Measurements from ENCODE around the gene C1orf159.

Gene C1orf159

DNA sequence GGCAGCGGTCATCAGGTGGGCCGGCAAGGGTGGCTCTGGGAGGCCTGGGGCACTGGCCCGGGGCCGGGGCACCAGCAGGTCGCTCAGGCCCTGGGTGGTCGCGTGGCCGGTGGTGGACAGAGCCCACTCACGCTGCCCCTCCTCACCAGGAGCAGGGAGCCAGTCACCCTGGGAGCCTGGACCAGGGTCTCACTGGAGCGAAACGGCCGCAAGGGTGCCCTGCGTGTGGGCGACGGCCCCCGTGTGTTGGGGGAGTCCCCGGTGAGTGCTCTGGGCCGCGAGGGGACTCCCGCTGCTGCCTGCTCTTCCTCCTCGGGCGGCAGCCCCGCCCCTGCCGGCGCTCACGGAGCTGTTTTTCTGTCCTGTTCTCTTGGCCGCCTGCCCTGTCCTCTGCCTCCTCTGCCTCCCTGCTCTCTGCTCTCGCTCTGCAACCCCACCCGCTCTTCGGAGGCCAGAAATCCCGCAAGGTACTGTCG, 65.3 kb downstream of the C1orf159 start:
- Histone ChIP-seq H3K27me3 (ENCODE audit: insufficient read depth, low read length, poor library complexity) (no peaks in the 10 kb centered on the region), H3K4me3 (ENCODE audit: low read depth in 1 of 2, low read length in 2 of 2) (no peak overlapping the region), H3K27ac (ENCODE audit: low read length) (no peak overlapping the region), H3K9me3 (ENCODE audit: insufficient read depth, low read length, severe bottlenecking) (no peaks in the 10 kb centered on the region), H3K9ac (ENCODE audit: low read depth, low read length) (no peak overlapping the region), H2AFZ (ENCODE audit: low read depth, low read length) (no peak overlapping the region), H3K79me2 (ENCODE audit: insufficient read depth, low read length) (no peaks in the 10 kb centered on the region), H3K36me3 (ENCODE audit: insufficient read depth, low read length) (peaks cover 12% of the 10 kb centered on the region), H3K4me1 (ENCODE audit: insufficient read depth, low read length) (no peaks in the 10 kb centered on the region), H4K20me1 (ENCODE audit: insufficient read depth, low read length) (peaks cover 5% of the 10 kb centered on the region), H3K4me2 (ENCODE audit: insufficient read depth, low read length) (no peak overlapping the region)
- DNase-seq (no peak), ATAC-seq (ENCODE audit: insufficient read depth, low read depth) (no peak)
- TF ChIP-seq EZH2 (IDR thresholded peaks at IDR 0.05; ENCODE audit: borderline replicate concordance, low read depth, low read length, severe bottlenecking), result no peak
- TF ChIP-seq, protein P1, sequence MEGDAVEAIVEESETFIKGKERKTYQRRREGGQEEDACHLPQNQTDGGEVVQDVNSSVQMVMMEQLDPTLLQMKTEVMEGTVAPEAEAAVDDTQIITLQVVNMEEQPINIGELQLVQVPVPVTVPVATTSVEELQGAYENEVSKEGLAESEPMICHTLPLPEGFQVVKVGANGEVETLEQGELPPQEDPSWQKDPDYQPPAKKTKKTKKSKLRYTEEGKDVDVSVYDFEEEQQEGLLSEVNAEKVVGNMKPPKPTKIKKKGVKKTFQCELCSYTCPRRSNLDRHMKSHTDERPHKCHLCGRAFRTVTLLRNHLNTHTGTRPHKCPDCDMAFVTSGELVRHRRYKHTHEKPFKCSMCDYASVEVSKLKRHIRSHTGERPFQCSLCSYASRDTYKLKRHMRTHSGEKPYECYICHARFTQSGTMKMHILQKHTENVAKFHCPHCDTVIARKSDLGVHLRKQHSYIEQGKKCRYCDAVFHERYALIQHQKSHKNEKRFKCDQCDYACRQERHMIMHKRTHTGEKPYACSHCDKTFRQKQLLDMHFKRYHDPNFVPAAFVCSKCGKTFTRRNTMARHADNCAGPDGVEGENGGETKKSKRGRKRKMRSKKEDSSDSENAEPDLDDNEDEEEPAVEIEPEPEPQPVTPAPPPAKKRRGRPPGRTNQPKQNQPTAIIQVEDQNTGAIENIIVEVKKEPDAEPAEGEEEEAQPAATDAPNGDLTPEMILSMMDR (IDR thresholded peaks at IDR 0.05; ENCODE audit: borderline replicate concordance, extremely low read depth, low read length, poor library complexity, severe bottlenecking), result no peak

DNA sequence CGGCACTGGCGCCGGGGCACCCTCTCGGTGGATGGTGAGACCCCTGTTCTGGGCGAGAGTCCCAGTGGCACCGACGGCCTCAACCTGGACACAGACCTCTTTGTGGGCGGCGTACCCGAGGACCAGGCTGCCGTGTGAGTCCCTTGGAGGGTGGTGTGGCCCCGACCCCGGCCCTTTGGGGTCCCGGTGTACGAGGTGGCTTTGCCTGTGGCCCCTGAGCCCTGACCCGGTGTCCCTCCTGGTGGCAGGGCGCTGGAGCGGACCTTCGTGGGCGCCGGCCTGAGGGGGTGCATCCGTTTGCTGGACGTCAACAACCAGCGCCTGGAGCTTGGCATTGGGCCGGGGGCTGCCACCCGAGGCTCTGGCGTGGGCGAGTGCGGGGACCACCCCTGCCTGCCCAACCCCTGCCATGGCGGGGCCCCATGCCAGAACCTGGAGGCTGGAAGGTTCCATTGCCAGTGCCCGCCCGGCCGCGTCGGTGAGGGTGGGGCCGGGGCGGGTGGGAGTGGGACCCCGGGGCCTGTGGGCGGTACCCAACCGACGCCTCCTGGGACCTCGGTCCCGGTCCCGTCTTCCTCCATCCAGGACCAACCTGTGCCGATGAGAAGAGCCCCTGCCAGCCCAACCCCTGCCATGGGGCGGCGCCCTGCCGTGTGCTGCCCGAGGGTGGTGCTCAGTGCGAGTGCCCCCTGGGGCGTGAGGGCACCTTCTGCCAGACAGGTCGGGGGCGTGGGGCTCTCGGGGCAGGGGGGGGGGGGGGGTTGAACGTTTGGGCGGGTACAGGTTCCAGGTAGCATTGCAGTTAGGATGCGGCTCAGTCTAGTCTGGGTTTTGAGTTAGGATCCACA, 66.3 kb downstream of the C1orf159 start:
- no peak overlapping the region for H3K4me2 ChIP-seq (ENCODE audit: insufficient read depth, low read length)
- H3K9ac ChIP-seq (ENCODE audit: low read depth, low read length), result no peak overlapping the region
- no peaks in the 10 kb centered on the region for H3K27me3 ChIP-seq (ENCODE audit: insufficient read depth, low read length, poor library complexity)
- peaks cover 19% of the 10 kb centered on the region for H3K36me3 ChIP-seq (ENCODE audit: insufficient read depth, low read length)
- H3K27ac ChIP-seq (ENCODE audit: low read length), result no peak overlapping the region
- H3K79me2 ChIP-seq (ENCODE audit: insufficient read depth, low read length), result no peaks in the 10 kb centered on the region
- H3K4me1 ChIP-seq (ENCODE audit: insufficient read depth, low read length), result no peaks in the 10 kb centered on the region
- peaks cover 7% of the 10 kb centered on the region for H4K20me1 ChIP-seq (ENCODE audit: insufficient read depth, low read length)
- H3K9me3 ChIP-seq (ENCODE audit: insufficient read depth, low read length, severe bottlenecking), result no peaks in the 10 kb centered on the region
- TF ChIP-seq, protein P1 (IDR thresholded peaks at IDR 0.05; ENCODE audit: borderline replicate concordance, extremely low read depth, low read length, poor library complexity, severe bottlenecking), result no peak
- TF ChIP-seq EZH2 (IDR thresholded peaks at IDR 0.05; ENCODE audit: borderline replicate concordance, low read depth, low read length, severe bottlenecking), result no peak
- no peak overlapping the region for H3K4me3 ChIP-seq (ENCODE audit: low read depth in 1 of 2, low read length in 2 of 2)
- DNase-seq (no peak), ATAC-seq (ENCODE audit: insufficient read depth, low read depth) (no peak)
- no peak overlapping the region for H2AFZ ChIP-seq (ENCODE audit: low read depth, low read length)

DNA sequence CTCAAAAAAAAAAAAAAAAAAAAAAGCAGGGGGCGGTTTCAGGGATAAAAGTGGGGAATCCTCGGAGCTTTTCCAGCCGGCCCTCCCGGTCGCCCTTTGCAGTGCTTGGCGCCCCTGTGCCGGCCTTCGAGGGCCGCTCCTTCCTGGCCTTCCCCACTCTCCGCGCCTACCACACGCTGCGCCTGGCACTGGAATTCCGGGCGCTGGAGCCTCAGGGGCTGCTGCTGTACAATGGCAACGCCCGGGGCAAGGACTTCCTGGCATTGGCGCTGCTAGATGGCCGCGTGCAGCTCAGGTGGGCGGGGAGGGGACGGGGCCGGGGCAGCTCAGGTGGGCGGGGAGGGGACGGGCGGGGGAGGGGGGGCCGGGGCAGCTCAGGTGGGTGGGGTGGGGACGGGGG, 67.1 kb downstream of the C1orf159 start:
- H2AFZ ChIP-seq (ENCODE audit: low read depth, low read length), result no peak overlapping the region
- H3K9ac ChIP-seq (ENCODE audit: low read depth, low read length), result no peak overlapping the region
- H3K27ac ChIP-seq (ENCODE audit: low read length), result no peak overlapping the region
- peaks cover 9% of the 10 kb centered on the region for H4K20me1 ChIP-seq (ENCODE audit: insufficient read depth, low read length)
- no peak for ATAC-seq (ENCODE audit: insufficient read depth, low read depth)
- no peak overlapping the region for H3K4me3 ChIP-seq (ENCODE audit: low read depth in 1 of 2, low read length in 2 of 2)
- H3K4me1 ChIP-seq (ENCODE audit: insufficient read depth, low read length), result no peaks in the 10 kb centered on the region
- no peaks in the 10 kb centered on the region for H3K79me2 ChIP-seq (ENCODE audit: insufficient read depth, low read length)
- no peaks in the 10 kb centered on the region for H3K27me3 ChIP-seq (ENCODE audit: insufficient read depth, low read length, poor library complexity)
- peaks cover 22% of the 10 kb centered on the region for H3K36me3 ChIP-seq (ENCODE audit: insufficient read depth, low read length)
- TF ChIP-seq EZH2 (IDR thresholded peaks at IDR 0.05; ENCODE audit: borderline replicate concordance, low read depth, low read length, severe bottlenecking), result no peak
- TF ChIP-seq, protein P1 (IDR thresholded peaks at IDR 0.05; ENCODE audit: borderline replicate concordance, extremely low read depth, low read length, poor library complexity, severe bottlenecking), result no peak
- no peak overlapping the region for H3K4me2 ChIP-seq (ENCODE audit: insufficient read depth, low read length)
- no peak for DNase-seq
- H3K9me3 ChIP-seq (ENCODE audit: insufficient read depth, low read length, severe bottlenecking), result no peaks in the 10 kb centered on the region

Measured in DND-41 (cell line).